Breast epithelium (tissue), 3 donors: ENCODE data around the gene MED8.

Source experiments
- POLR2AphosphoS5 ChIP-seq, 3 donors: sonication (generic); formaldehyde crosslinking; IDR thresholded peaks; one replicate each; pipeline ENCODE4 v1.6.1; 2017; ENCODE audit warnings: antibody characterized with exemption in 3 of 3
- TF ChIP-seq, protein P1 (sequence below), 3 donors: fragments of 450-650 bp; IDR thresholded peaks; one replicate each; pipeline ENCODE4 v1.5.1; 2016 to 2017; ENCODE audit warnings: antibody characterized with exemption in 3 of 3, mild to moderate bottlenecking in 3 of 3, moderate library complexity in 3 of 3

DNA sequence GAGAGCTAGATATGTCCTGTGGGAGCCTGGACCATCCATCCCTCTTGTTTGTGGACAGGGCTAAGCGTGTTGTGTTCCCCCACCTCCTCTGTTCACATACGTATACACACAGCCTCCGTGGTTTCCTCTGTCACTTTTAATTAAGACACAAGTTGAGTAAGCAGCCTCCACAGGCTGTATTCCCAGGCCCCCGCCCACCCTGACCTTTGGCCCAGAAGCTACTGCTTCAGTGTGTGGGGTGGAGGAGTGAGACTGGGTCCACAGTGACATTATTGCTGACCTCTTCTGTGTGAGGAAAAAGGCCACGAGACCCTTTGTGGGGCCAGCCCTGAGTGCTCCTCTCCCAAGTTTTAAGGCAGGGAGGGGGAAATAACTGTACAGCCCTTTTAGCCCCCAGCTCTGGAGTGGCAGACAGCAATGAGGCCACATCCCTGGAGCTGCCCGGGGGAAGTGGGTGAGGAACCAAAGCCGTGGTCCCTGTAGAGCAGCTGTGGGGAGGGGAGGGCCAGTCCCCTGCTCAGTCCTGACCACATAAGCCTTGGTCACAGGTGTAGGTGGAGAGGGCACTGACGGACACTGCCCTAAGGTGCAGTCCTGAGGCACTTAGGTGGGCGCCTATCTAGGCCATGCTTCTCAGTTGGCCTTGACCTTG is 26.2 kb downstream of the MED8 start:
- TF ChIP-seq, protein P1, sequence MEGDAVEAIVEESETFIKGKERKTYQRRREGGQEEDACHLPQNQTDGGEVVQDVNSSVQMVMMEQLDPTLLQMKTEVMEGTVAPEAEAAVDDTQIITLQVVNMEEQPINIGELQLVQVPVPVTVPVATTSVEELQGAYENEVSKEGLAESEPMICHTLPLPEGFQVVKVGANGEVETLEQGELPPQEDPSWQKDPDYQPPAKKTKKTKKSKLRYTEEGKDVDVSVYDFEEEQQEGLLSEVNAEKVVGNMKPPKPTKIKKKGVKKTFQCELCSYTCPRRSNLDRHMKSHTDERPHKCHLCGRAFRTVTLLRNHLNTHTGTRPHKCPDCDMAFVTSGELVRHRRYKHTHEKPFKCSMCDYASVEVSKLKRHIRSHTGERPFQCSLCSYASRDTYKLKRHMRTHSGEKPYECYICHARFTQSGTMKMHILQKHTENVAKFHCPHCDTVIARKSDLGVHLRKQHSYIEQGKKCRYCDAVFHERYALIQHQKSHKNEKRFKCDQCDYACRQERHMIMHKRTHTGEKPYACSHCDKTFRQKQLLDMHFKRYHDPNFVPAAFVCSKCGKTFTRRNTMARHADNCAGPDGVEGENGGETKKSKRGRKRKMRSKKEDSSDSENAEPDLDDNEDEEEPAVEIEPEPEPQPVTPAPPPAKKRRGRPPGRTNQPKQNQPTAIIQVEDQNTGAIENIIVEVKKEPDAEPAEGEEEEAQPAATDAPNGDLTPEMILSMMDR (IDR thresholded peaks at IDR 0.05), result no peak
- no peak for TF ChIP-seq POLR2AphosphoS5 (IDR thresholded peaks at IDR 0.05)
